GM23248 (cell line): ENCODE measurements around the gene DLG2. TPM values are rescaled to one million over a fixed set of nuclear protein-coding genes. Genes with fewer than 3 reads are reported as not detected.
A peak's percentile ranks its signal among the peaks of the same experiment; 100 is the strongest.
"Not testable (repeated sequence)": the region's sequence is repeated elsewhere in the genome, so short reads cannot be mapped to it uniquely, and the experiment has no call there.

Source experiments
- DNase-seq: peaks from one replicate; pipeline ENCODE4 v3.0.0-alpha.2; 2015
- H2AFZ ChIP-seq: fragments of 200-600 bp; sonication (generic); 2 replicates; pipeline ENCODE4 v1.6.1; 2016; ENCODE audit warnings: antibody characterized with exemption
- H3F3A ChIP-seq: fragments of 200-600 bp; sonication (generic); 2 replicates; pipeline ENCODE4 v1.6.1; 2016; ENCODE audit warnings: mild to moderate bottlenecking, antibody characterized with exemption, mixed run types; ENCODE audit not compliant: insufficient read depth
- H3K27ac ChIP-seq: fragments of 200-600 bp; sonication (generic); 2 replicates; pipeline ENCODE4 v1.5.1; 2016; ENCODE audit warnings: mild to moderate bottlenecking
- H3K27me3 ChIP-seq: fragments of 200-600 bp; sonication (generic); replicated peaks from 2 replicates; pipeline ENCODE4 v1.6.1; 2016; ENCODE audit warnings: mild to moderate bottlenecking; ENCODE audit not compliant: insufficient read depth
- H3K36me3 ChIP-seq: fragments of 200-600 bp; sonication (generic); 2 replicates; pipeline ENCODE4 v1.6.1; 2016; ENCODE audit warnings: low read depth, mild to moderate bottlenecking
- H3K4me1 ChIP-seq: fragments of 200-600 bp; sonication (generic); 2 replicates; pipeline ENCODE4 v1.6.1; 2016; ENCODE audit warnings: mild to moderate bottlenecking; ENCODE audit not compliant: insufficient read depth
- H3K4me2 ChIP-seq: fragments of 200-600 bp; sonication (generic); one replicate; pipeline ENCODE4 v1.6.1; 2016; ENCODE audit warnings: mild to moderate bottlenecking; ENCODE audit not compliant: unreplicated experiment
- H3K4me3 ChIP-seq: fragments of 200-600 bp; sonication (generic); 2 replicates; pipeline ENCODE4 v1.5.1; 2016; ENCODE audit warnings: mild to moderate bottlenecking
- H3K79me2 ChIP-seq: fragments of 200-600 bp; sonication (generic); 2 replicates; pipeline ENCODE4 v1.6.1; 2016; ENCODE audit warnings: mild to moderate bottlenecking; ENCODE audit not compliant: insufficient read depth
- H3K9ac ChIP-seq: fragments of 200-600 bp; sonication (generic); 2 replicates; pipeline ENCODE4 v1.6.1; 2016; ENCODE audit warnings: mild to moderate bottlenecking
- H3K9me2 ChIP-seq: fragments of 200-600 bp; sonication (generic); 2 replicates; pipeline ENCODE4 v1.6.1; 2016; ENCODE audit warnings: mixed run types, mild to moderate bottlenecking, moderate library complexity; ENCODE audit not compliant: insufficient read depth
- H3K9me3 ChIP-seq: fragments of 200-600 bp; sonication (generic); one replicate; pipeline ENCODE4 v1.6.1; 2017; ENCODE audit warnings: low read depth
- H4K20me1 ChIP-seq: fragments of 200-600 bp; sonication (generic); 2 replicates; pipeline ENCODE4 v1.6.0; 2016; ENCODE audit not compliant: insufficient read depth
- EZH2 ChIP-seq: fragments of 200-600 bp; sonication (generic); IDR thresholded peaks from 2 replicates; pipeline ENCODE4 v1.6.1; 2018; ENCODE audit warnings: antibody characterized with exemption, mild to moderate bottlenecking; ENCODE audit not compliant: insufficient read depth, poor library complexity, severe bottlenecking
- EZH2phosphoT487 ChIP-seq: fragments of 200-600 bp; sonication (generic); IDR thresholded peaks from 2 replicates; pipeline ENCODE4 v1.6.1; 2018; ENCODE audit warnings: antibody characterized with exemption, moderate library complexity, mild to moderate bottlenecking, low read depth; ENCODE audit not compliant: insufficient read depth
- WGBS, 2 experiments: methylation state at CpG; one replicate each; pipeline ENCODE4 v1.1.6; 2015 to 2017; ENCODE audit warnings: low lambda C conversion rate in 2 of 2, low coverage in 1 of 2; ENCODE audit errors: missing lambda C conversion rate in 2 of 2; 5-methylcytosine and 5-hydroxymethylcytosine counted together
- in situ Hi-C: fragments of 300-500 bp; cut with MboI; formaldehyde crosslinking; loops from 2 replicates; pipeline ENCODE4 v1.15.0; 2020
- polyA plus RNA-seq: library from polyadenylated mRNA; unstranded; fragments of >200 nt; fragmentation: Nextera tagmentation; extraction: Ambion mirVana; gene quantifications from 2 replicates; pipeline ENCODE4 v1.2.1, GENCODE V29; 2016
- total RNA-seq: library from RNA; depleted of rRNA; stranded (reverse); fragments of >200 nt; shearing (Covaris generic); gene quantifications from 2 replicates; pipeline ENCODE4 v1.2.3, GENCODE V29; 2014

Gene DLG2
- total and polyA plus RNA-seq, 2 experiments from 2014 or later, result 1.1 to 1.7 TPM

DNA sequence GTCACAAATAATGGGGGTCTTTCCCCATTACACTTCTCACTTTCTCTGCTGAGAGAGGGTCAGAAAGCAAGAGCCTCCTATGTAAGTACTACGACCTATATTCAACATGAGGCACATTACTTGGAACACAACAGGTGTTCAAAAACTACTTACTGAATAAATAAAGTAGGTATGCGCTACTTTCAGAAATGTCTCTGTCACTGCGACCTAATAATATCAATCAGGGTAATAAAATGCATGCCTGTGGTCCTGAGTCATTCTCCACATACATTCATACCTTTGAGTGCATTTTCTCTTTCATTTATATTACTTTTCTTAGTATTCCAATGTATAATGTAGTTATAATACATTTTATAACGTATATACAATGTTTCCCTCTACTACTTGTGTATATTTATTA is 838.9 kb downstream of the DLG2 start:
- in situ Hi-C loops, result loop anchor here (25.0 kb wide), 1 partner anchor 799 kb away; no protein-coding TSS in a partner anchor
- Histone ChIP-seq H3K27me3 (no peaks in the 10 kb centered on the region), H3K79me2 (no peaks in the 10 kb centered on the region), H3K36me3 (no peaks in the 10 kb centered on the region), H3F3A (no peaks in the 10 kb centered on the region), H3K4me1 (no peaks in the 10 kb centered on the region), H3K4me2 (no peak overlapping the region), H3K9me3 (no peaks in the 10 kb centered on the region), H3K9me2 (no peaks in the 10 kb centered on the region), H4K20me1 (no peaks in the 10 kb centered on the region), H3K27ac (no peak overlapping the region), H3K9ac (no peak overlapping the region), H2AFZ (no peak overlapping the region), H3K4me3 (no peak overlapping the region)
- no peak for DNase-seq
- WGBS, 2 experiments, result 52 to 56% methylated on average over 4 of the region's 4 CpGs
- TF ChIP-seq EZH2 (no peak), EZH2phosphoT487 (no peak)

DNA sequence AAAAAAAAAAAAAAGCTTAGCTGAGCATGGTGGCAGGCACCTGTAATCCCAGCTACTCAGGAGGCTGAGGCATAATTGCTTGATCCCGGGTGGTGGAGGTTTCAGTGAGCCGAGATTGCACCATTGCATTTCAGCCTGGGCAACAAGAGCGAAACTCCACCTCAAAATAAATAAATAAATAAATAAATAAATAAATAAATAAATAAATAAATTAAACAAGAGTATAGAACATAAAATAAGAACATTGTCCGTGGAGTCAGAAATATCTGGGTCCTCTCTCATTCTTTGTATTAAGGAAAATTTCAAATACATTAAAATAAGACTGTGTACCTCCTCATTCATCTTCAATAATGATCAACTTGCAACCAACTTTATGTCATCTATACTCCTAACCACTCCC is 843.0 kb downstream of the DLG2 start:
- not testable (repeated sequence) for H3K79me2 ChIP-seq, H3K4me1 ChIP-seq, H3K27me3 ChIP-seq, H3K9me2 ChIP-seq, DNase-seq, H3K4me2 ChIP-seq, H3F3A ChIP-seq, H3K9me3 ChIP-seq, H4K20me1 ChIP-seq, H3K36me3 ChIP-seq, H3K4me3 ChIP-seq, H2AFZ ChIP-seq, H3K27ac ChIP-seq, H3K9ac ChIP-seq
- WGBS, 2 experiments, result 78 to 88% methylated on average over 4 of the region's 4 CpGs
- in situ Hi-C loops, result loop anchor here (25.0 kb wide), 1 partner anchor 803 kb away; no protein-coding TSS in a partner anchor

DNA sequence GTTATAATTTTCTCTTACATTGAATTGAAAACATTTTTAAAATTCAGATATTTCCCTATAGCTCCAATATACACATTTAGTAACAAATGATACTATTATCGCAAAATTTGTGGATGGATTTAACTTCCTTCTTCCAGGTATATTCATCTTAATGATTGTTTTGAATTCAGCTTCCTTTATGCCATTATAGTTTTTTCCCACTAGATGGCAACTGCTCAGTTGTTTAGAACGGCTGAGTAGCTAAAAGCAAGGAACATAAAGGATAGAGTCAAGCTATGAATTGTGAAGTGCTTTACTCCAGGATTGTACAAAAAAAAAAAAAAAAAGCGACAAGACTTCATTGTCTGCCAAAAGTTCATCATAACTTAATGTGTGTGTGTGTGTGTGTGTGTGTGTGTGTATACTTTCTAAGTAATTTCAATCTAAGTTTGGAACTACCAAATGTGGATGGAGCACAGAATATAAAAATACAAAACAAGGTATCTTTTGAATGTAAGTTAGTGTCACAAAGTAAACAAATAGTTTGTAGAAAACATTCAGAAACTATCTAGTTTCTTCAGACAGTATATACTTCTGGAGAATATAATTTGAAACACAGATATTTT is 846.4 kb downstream of the DLG2 start:
- no peak for TF ChIP-seq EZH2phosphoT487
- TF ChIP-seq EZH2, result no peak
- H3K9me2 ChIP-seq, result no peaks in the 10 kb centered on the region
- H3K4me3 ChIP-seq, result no peak overlapping the region
- H3K27ac ChIP-seq, result no peak overlapping the region
- H3K4me2 ChIP-seq, result no peak overlapping the region
- no peaks in the 10 kb centered on the region for H3K79me2 ChIP-seq
- H3K4me1 ChIP-seq, result no peaks in the 10 kb centered on the region
- H2AFZ ChIP-seq, result no peak overlapping the region
- DNase-seq, result peak; percentile 60
- in situ Hi-C loops, result loop anchor here (25.0 kb wide), 1 partner anchor 807 kb away; no protein-coding TSS in a partner anchor
- H4K20me1 ChIP-seq, result no peaks in the 10 kb centered on the region
- H3K36me3 ChIP-seq, result no peaks in the 10 kb centered on the region
- WGBS, 2 experiments, result 13 to 15% methylated on average over 3 of the region's 3 CpGs
- H3K27me3 ChIP-seq, result no peaks in the 10 kb centered on the region
- H3K9me3 ChIP-seq, result no peaks in the 10 kb centered on the region
- no peaks in the 10 kb centered on the region for H3F3A ChIP-seq
- H3K9ac ChIP-seq, result no peak overlapping the region

DNA sequence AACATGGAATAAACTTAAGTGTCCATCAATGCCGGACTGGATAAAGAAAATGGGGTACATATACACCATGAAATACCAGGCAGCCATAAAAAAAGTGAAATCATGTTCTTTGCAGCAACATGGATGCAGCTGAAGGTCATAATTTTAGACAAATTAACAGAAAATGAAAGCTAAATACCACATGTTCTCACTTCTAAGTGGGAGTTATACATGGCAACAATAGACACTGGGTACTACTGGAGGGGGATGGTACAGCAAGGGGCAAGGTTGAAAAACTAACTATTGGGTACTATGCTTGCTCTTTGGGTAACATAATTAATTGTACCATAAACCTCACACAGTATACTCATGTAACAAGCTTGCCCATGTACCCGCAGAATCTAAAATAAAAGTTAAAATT is 851.6 kb downstream of the DLG2 start:
- H3K9me2 ChIP-seq, result no peaks in the 10 kb centered on the region
- H3K9ac ChIP-seq, result no peak overlapping the region
- H3K9me3 ChIP-seq, result no peaks in the 10 kb centered on the region
- in situ Hi-C loops, result loop anchor here (25.0 kb wide), 1 partner anchor 812 kb away; no protein-coding TSS in a partner anchor
- no peak overlapping the region for H2AFZ ChIP-seq
- H3K27me3 ChIP-seq, result 0 out of 2 replicates have a peak, but pooled peaks cover 2% of the 10 kb centered on the region
- no peak for TF ChIP-seq EZH2phosphoT487
- no peak for TF ChIP-seq EZH2
- no peaks in the 10 kb centered on the region for H4K20me1 ChIP-seq
- no peak overlapping the region for H3K27ac ChIP-seq
- no peak overlapping the region for H3K4me2 ChIP-seq
- no peak for DNase-seq
- H3K4me1 ChIP-seq, result no peaks in the 10 kb centered on the region
- H3K36me3 ChIP-seq, result no peaks in the 10 kb centered on the region
- H3F3A ChIP-seq, result no peaks in the 10 kb centered on the region
- H3K4me3 ChIP-seq, result no peak overlapping the region
- 29 to 32% methylated on average over 2 of the region's 2 CpGs for WGBS, 2 experiments
- no peaks in the 10 kb centered on the region for H3K79me2 ChIP-seq

DNA sequence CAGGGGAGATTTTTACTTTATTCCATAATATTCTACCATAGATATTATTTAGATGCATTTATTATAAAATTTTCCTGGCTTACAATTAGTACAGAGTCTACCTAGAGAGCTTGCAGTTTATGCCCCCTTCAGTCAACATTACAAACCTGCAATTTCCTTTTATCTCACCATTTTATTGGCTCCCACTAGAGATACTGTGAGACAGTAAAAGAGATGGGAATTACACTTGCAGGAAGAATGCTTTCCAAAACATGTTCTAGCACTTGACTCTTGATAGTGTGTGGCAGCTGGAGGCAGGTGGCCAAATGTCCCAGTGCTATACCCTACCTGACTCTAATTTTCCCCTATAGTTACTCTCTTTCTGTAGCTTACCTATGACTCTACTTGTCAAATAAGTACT is 863.2 kb downstream of the DLG2 start:
- H3K4me2 ChIP-seq, result no peak overlapping the region
- in situ Hi-C loops, result no loop called here
- no peak overlapping the region for H3K9ac ChIP-seq
- H3K9me2 ChIP-seq, result no peaks in the 10 kb centered on the region
- no peak for TF ChIP-seq EZH2phosphoT487
- TF ChIP-seq EZH2, result no peak
- no peak overlapping the region for H3K4me3 ChIP-seq
- no peak overlapping the region for H3K27ac ChIP-seq
- H3F3A ChIP-seq, result no peaks in the 10 kb centered on the region
- H3K36me3 ChIP-seq, result no peaks in the 10 kb centered on the region
- H4K20me1 ChIP-seq, result no peaks in the 10 kb centered on the region
- H3K27me3 ChIP-seq, result no peaks in the 10 kb centered on the region
- H2AFZ ChIP-seq, result no peak overlapping the region
- no peaks in the 10 kb centered on the region for H3K79me2 ChIP-seq
- H3K4me1 ChIP-seq, result no peaks in the 10 kb centered on the region
- no peaks in the 10 kb centered on the region for H3K9me3 ChIP-seq
- no peak for DNase-seq
